Fibroblast of lung (primary cell): ENCODE data around the gene NFE2L3.

Source experiments
- EZH2 ChIP-seq: IDR thresholded peaks from 2 replicates; pipeline ENCODE4 v1.5.1; 2012; ENCODE audit warnings: low read length, control low read depth, mild to moderate bottlenecking; ENCODE audit errors: missing control alignments
- TF ChIP-seq, protein P1 (sequence below), 2 donors: IDR thresholded peaks in 1 of 2; conservative IDR thresholded peaks in 1 of 2; 1 replicate in 1 of 2; 2 replicates in 1 of 2; pipeline ENCODE4 v1.5.1; 2011 to 2012; ENCODE audit warnings: low read length in 2 of 2, control low read depth in 1 of 2, inconsistent platforms in 1 of 2, low read depth in 1 of 2, mild to moderate bottlenecking in 1 of 2

DNA sequence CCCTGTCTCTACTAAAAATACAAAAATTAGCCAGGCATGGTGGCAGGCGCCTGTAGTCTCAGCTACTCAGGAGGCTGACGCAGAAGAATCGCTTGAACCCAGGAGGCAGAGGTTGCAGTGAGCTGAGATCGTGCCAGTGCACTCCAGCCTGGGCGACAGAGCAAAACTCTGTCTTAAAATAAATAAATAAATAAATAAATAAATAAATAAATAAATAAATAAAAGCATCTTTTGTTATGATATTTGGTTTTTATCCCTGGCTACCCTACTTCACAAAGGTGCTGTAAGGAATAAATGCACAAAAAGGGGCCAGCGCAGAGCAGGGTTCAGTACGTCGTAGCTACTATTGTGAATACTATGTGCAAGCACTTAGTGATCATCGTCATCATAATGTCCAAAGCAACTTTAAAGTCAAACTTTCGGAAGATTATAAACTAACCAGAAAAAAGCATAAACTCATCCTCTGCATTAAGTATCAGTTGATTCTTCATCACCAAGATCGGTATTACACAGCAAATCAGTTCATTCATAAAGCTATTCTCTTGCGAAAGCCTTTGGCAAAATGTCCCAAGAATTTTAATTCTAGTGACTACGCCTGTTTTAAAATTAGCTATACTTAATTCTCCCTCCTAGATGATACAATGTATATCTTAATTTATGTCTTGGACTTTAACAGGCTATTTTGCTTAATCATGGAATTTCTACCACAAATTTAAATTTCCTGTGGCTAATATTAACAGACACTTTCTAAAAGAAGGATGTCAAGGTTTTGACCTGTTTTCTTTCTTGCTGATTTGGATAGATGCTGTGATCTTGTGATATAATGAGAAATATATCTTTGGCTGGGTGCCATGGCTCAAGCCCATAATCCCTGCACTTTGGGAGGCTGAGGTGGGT lies 7.6 kb upstream of the NFE2L3 start:
- TF ChIP-seq, protein P1, sequence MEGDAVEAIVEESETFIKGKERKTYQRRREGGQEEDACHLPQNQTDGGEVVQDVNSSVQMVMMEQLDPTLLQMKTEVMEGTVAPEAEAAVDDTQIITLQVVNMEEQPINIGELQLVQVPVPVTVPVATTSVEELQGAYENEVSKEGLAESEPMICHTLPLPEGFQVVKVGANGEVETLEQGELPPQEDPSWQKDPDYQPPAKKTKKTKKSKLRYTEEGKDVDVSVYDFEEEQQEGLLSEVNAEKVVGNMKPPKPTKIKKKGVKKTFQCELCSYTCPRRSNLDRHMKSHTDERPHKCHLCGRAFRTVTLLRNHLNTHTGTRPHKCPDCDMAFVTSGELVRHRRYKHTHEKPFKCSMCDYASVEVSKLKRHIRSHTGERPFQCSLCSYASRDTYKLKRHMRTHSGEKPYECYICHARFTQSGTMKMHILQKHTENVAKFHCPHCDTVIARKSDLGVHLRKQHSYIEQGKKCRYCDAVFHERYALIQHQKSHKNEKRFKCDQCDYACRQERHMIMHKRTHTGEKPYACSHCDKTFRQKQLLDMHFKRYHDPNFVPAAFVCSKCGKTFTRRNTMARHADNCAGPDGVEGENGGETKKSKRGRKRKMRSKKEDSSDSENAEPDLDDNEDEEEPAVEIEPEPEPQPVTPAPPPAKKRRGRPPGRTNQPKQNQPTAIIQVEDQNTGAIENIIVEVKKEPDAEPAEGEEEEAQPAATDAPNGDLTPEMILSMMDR (conservative IDR thresholded peaks at IDR 0.05 in 1 of 2, IDR thresholded peaks at IDR 0.05 in 1 of 2; ENCODE audit: low read depth in 1 of 2, low read length in 2 of 2) = no peak
- TF ChIP-seq EZH2 = no peak
